GM19438 (cell line): ENCODE measurements around the gene GPR27.
A peak's percentile ranks its signal among the peaks of the same experiment; 100 is the strongest.

ENCODE experiments used
- ATAC-seq: cut with Tn5 transposase; IDR thresholded peaks from one replicate; pipeline ENCODE4 v1.9.1; 2021; ENCODE audit warnings: low read depth; ENCODE audit not compliant: unreplicated experiment

GPR27 gene, protein sequence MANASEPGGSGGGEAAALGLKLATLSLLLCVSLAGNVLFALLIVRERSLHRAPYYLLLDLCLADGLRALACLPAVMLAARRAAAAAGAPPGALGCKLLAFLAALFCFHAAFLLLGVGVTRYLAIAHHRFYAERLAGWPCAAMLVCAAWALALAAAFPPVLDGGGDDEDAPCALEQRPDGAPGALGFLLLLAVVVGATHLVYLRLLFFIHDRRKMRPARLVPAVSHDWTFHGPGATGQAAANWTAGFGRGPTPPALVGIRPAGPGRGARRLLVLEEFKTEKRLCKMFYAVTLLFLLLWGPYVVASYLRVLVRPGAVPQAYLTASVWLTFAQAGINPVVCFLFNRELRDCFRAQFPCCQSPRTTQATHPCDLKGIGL

DNA sequence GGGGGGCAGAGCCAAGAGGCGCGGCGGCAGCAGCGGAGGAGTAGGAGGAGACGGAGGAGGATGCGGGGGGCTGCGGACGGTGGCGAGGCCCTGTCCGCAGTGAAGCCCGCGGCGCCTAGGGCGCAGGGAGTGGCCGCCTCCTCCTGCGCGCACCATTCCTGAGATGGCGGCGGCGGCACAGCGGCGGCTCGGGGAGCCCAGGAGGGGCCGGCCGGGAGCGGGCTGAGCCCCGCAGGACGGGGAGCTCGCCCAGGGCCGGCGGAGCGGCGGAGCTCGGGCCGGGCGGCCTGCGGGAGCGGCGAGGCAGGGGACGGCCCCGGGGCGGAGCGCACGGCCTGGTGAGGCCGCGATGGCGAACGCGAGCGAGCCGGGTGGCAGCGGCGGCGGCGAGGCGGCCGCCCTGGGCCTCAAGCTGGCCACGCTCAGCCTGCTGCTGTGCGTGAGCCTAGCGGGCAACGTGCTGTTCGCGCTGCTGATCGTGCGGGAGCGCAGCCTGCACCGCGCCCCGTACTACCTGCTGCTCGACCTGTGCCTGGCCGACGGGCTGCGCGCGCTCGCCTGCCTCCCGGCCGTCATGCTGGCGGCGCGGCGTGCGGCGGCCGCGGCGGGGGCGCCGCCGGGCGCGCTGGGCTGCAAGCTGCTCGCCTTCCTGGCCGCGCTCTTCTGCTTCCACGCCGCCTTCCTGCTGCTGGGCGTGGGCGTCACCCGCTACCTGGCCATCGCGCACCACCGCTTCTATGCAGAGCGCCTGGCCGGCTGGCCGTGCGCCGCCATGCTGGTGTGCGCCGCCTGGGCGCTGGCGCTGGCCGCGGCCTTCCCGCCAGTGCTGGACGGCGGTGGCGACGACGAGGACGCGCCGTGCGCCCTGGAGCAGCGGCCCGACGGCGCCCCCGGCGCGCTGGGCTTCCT lies at the start of gene GPR27:
Gene GPR27, plus strand, starts transcription at position 155 of the 909 bp plus-strand sequence. Its CDS starts 195 bp downstream, at position 350.
- no peak for ATAC-seq

DNA sequence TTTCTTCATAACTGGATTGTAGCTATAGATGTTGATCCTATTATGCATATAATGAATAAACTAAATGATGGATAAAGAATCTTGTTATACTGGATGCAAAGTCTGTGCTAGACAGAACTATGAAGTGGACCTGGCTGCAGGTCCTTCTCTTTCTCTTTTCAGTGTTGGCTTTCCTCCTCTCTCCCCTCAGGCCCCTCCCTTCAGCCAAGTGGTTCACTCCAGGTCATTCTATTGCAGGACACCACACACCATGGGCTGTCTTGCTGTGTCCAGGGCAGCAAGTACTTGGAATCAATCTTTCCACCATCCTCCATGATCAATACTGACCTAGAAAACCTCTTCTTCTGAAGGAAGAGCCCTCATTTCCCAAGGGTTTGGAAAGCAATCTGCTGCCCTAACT lies 48.7 kb upstream of the GPR27 start:
- ATAC-seq, result no peak

DNA sequence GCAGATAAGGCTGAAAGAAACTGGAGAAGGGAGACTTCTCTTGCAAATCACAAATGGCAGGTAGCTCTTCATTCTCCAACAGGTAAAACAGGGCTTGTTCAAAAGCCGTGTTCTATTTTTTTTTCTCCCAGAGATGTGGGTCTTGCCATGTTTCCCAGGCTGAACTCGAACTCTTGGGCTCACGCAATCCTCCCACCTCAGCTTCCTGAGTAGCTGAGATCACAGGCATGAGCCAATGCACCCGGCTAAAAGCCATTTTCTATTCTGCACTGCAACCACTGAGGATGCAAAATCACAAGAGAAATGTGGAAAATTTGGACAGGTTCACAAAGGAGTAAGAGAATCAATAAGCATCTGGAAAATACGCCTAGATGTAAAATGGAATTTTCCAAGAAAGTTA lies 48.0 kb upstream of the GPR27 start:
- no peak for ATAC-seq

DNA sequence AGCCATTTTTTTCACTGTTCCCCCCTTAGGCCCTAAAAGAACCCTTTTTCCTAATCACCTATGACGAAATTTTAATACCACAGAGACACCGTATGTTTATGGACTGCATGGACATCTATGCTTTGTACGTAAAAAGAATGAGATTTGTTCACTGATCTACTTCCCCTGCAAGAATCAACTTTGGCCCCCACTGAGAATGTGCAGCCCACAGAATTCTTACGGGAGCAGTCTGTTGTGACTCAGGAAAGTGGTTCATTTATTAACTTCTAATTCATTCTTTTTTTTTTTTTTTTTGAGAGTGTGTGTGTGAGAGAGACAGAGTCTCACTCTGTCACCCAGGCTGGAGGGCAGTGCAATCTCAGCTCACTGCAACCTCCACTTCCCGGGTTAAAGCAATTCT lies 46.1 kb upstream of the GPR27 start:
- no peak for ATAC-seq

DNA sequence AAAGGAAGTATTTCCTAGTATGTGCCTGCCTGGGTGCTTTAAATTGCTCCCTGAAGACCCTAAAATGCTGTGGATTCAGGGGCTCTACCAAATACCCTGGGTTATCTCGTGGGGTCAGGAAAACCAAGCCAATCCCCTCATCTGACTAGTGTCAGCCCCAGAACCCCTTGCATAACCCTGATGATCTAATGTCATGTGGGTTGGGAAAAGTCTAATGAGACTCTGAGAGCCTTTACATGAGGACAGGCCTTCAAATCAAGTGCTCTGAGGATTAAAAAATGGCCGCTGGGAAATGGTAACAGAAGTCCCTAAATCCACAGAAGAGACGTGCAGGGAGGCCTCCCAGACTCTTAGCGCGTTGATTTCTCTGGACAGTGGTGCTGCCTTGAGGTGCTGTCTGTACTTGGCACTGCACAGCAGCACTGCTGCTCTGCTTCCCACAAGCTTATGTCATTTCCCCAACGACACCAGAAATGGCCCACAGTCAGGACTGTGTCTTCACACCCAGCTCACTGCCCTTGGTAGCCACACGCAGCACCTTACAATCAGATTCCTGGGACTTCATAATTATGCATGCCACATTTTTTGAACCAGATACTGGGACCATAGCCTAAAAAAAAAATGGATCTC lies 45.1 kb upstream of the GPR27 start:
- ATAC-seq, result no peak

DNA sequence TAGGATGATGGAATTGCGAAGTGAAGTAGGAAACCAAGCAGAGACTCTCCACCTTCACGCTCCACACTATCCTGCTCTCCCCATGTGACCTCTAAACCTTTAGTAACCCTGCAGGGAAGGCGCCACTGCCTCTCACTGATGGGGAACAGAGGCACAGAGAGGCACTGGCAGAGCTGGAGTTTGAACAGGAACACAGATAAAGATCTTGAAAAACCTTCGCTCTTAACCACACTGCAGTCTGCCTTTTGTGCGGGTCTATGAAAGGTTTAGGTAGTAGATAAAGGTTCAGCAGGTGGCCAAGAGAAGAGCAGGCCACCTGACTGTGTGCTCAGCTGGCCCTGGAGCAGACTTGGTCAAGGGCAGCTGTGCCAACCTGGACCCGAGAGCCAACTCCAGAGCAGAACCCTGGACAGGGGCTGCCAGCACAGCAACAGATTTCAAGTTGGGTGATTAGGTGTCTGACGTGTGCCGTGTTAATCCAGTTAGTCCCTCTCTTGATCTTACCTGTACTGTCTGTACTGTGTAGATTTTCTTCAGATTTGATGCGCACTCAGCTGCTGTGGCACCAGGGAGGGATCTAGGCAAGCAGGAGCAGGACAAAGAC lies 43.6 kb upstream of the GPR27 start:
- ATAC-seq, result no peak

DNA sequence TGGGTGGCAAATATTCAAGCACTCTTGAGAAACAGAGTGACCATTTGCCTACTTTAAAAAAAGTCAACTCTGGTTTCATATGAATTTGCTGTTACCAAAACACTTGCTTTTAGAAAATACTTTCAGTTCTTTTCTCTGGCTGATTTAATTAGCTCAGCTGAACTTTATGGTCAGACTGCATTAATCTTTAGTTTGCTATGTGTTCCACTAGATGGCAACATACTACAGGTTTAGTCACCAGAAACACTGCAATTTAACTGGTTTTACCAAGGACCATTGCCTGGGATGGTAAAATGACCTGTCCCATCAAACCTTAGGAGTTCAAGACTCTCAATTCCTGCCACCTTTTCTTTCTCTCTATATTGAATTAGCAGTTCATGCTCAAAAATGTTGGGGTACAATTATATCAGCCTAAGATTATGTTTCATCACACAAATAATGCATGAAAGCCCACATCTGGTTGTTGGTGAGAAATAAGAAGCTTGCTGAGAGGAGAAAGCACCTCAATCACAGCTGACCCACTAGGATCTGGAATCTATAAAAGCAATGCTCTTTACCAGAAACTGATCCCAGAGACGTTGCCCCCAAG lies 42.7 kb upstream of the GPR27 start:
- peak; percentile 82 for ATAC-seq

DNA sequence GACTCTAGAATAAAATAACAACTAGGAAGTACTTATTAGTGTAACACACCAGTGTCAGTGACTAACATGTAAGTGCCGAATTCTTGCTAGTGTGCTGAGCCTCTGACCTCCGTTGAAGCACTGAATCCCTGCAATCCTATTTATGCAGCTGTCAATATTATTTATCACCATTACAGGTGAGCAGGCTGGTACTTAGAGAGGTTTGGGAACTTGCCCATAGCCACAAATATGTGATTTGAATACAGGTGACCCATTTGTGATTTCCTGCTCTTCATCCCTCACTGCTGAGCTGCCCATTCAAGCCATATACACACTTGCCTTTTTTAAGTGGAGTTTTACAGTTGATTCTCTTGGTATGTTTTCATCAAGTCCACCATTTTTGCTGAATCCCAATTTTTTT lies 40.6 kb upstream of the GPR27 start:
- no peak for ATAC-seq

DNA sequence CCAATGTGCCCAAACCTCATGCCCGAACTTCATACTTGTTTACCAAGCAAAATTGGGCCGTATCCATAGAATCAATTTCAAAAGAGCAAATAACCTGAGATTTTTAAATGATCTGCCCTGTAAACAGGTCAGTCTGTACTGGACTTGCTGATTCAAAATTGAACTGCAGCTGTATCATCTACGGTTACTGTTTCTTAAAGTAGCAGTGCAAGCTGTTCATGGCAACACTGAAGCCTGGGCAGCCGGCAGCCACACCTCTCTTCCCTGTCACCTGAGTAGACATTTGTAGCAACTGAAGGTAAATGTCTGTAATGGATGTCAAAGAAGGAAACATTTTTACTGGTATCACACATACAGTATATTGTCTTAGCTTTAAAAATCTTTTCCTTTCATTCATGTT lies 39.1 kb upstream of the GPR27 start:
- ATAC-seq, result no peak

DNA sequence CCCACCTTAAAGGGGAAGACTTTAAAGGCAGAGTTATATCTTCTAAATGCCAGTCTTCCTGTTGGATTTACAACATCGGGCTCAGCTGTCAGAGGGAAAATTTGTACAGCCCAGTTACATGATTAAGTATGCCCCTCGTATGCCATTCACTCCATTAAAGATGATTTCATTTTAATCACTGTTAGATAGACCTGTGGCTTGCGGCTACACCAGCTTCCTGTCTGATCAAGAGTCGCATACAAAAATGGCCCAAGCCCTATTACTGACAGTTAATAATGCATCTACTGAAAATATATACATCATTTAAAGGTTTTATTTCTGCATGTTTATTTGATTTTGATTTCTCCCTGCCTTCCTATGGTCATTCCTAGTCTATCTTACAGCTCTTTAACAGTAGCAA lies 35.6 kb upstream of the GPR27 start:
- ATAC-seq, result no peak

DNA sequence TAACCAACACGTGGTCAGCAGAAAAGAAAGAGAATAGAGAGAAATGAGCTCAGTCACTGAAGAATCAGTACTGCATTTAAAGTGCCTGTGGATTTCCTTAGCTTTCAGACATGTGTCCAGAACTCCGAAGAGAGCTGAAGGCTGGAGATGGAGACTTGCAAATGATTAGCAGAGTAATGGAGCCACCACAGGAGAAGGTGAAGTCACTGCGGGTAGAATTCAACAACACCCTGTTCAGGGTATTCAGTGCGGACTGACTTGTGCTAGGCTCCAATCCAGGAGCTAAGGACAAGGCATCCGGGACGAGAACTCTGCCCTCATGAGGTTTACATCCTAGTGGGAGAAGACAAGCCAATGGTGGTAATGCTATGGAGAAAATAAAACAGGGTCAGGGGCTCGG lies 32.7 kb upstream of the GPR27 start:
- no peak for ATAC-seq

DNA sequence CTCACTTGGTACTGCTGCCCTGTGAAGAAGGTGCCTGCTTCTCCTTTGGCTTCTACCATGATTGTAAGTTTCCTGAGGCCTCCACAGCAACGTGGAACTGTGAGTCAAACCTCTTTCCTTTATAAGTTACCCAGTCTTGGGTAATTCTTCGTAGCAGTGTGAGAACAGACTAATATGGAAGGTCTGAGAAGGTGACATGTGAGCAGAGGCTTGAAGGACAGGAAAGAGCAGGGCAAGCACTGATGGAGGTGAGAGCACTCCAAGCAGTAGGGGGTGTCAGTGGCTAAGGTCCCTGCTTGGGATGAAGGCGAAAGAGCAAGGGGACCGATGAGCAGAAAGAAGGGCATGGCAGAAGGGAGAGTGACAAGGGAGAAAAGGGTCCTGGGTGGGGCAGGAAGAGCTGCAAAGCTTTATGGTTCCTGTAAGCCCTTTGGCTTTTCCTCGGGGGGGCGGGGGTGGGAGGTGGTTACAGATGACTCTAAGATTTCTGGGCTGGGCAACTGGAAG lies 32.0 kb upstream of the GPR27 start:
- ATAC-seq, result no peak

DNA sequence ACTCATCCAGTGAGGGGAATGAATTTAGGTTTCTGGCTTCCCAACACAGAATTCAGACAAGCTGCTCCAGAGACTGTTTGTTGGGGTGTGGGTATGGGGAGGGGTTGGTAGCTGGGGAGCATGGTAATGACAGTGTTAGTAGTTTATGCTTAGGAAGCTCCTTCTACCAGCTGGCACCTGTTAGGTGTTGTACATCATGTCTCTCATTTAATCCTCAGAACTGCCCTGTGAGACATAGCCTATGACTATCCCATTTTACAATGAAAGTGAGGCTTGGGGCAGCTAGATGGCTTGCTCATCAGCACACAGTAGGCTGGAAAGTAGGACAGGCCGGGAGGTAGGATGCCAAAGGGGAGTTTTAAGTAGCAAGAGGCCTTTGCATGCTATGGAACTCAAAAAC lies 31.0 kb upstream of the GPR27 start:
- ATAC-seq, result no peak

DNA sequence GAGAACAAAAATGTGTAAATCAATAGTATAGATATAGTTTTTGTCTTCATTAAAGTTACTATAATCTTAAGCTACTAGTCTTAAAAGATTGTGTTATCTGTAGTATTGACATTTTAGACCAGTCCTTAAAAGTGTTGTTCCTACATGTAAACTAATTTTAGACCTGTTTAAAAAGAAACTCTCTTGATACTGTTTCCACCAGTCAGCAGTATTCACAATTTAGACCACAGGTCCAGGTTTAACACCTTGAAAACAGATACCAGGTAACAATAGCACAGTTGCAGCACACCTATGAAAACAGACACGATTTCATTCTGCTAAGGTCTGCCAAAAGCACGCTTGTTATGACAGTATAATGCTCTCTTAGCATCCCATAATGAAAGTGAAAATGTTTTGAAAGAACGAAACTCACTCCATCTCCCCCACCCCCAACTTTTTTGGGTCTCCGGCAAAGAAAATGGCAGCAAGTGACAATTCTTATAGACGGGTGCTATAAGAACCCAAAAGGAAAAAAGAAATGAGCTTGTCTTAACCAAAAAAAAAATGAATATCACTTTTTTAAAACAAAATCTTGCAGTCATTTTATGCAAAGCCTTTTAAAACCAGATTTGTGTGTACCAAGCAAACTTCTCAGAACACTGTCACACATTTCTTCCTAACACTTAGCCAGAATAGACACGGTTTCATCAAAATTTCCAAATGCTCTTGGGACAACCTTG lies 30.0 kb upstream of the GPR27 start:
- no peak for ATAC-seq

DNA sequence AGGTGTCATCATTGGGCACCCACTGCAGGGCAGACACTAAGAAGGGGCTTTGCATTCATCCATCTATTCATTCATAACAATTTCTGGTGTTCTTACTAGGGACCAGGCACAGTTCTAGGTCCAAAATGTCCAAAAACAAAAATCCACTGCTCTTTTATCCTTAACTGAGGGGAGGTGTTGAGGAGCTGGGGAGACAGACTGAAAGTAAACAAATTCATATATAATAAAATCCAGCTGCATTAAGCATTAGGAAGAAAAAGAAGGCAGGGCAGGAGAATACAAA lies 29.5 kb upstream of the GPR27 start:
- ATAC-seq, result no peak

DNA sequence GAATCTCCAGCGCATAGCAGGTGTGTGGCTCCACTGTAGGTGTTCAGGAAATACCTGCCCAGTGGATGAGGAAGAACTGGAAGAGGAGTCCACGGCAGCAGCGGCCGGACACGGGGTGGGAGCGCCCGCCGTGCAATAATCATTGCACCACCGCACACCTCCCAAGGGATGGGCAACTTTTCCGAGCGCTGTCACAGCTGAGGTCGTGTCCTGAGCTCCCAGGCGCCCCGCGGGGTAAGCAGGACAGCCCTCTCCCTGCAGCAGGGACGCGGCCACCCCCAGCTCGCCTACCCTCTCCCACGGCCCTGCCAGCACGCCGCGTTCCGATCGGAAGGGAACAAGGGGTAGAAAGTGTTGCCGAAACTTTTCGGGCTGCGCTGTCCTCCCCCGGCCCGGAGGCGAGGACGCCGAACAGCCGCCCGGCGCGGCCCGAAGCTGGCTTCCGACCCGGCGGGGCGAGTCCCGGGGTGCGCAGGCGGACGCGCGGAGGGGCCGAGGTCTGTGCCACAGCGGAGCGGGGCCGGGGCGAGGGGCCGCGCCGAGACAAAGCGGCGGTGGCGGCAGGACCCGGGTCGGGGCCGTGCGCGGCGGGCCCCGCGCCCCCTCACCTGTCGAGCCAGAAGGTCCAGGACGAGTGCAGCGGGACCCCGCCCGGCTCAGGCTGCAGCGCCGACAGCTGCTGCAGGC lies 28.9 kb upstream of the GPR27 start:
- peak; percentile 33 for ATAC-seq

DNA sequence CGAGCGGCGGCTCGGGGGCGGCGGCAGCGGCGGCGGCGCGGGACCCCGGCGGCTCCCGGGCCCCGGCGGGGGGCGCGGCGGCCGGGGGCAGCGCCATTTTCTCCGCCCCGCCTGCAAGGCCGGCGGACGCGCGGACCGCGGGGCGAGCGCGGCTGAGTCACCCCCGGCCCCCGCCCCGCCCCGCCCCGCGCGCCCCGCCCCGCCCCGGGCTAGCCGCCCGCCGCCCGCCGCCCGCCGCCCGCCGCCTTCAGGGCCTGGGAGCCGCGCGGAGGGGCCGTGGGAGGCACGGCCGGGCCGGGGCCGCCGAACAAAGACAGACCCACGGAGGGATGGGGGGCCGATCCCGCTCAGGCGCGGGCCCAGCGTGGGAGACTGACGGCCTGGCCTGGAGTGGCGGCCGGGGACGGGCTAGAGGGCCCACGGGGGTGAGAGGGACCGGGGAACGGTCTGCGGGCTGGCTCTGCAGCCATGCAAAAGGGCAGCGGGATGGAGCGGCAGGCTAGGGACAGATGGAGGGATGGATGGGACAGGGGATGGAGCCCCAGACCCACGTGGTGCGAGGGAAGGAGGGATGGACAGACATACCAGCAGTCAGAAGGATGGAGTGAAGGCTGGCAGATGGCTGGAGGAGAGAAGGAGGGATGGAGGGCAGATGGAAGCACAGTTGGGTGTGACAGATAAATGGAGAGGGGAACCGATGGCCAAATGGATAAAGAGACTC lies 28.2 kb upstream of the GPR27 start, which contains the start of gene EIF4E3:
Gene EIF4E3, minus strand, starts transcription at position 132 of the 721 bp plus-strand sequence. Its CDS starts 35 bp downstream, at position 97.
- ATAC-seq, result peak; percentile 53

DNA sequence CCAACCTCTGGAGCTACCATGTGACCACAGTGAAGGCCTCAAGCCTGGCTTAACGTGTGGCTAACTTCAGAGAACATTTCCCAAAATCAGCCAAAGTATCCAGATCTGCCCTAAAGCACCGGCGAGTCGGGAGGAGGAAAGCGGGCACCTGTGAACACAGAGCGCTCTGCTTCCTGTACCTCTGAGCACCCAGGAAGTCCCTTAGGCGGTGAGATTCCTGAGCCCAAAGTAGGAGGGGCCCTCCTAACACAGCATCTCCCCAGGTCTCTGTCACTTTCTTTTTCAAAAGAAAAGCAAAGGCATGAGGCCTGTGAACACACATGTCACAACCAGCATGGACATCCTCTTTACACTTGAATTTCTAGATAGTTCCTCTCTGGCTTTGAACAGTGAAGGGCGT lies 27.5 kb upstream of the GPR27 start:
- no peak for ATAC-seq
